ENCODE data around the gene NEK1. TPM values are rescaled to one million over a fixed set of nuclear protein-coding genes. Genes with fewer than 3 reads are reported as not detected.
A peak's percentile ranks its signal among the peaks of the same experiment; 100 is the strongest.

Gene NEK1
- total RNA-seq, 1 donor from 2014 or later = 13.5 TPM

DNA sequence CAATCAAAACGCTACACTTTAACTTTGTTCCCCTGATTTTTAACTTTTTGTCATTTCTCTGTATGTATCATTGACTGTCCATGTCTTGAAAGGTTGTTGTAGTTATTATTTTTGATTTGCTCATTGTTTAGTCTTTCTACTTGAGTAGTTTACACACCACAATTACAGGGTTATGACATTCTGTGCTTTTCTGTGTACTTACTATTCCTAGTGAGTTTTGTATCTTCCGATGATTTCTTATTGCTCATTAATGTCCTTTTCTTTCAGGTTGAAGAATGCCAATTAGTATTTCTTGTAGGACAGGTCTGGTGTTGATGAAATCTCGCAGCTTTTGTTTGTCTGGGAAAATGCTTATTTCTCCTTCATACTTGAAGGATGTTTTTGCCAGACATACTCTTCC, 252.4 kb downstream of the NEK1 start:
- intact Hi-C loops (cut with DNase I) = no loop called here
- ATAC-seq (ENCODE audit: poor library complexity) (no peak), DNase-seq (no peak)

DNA sequence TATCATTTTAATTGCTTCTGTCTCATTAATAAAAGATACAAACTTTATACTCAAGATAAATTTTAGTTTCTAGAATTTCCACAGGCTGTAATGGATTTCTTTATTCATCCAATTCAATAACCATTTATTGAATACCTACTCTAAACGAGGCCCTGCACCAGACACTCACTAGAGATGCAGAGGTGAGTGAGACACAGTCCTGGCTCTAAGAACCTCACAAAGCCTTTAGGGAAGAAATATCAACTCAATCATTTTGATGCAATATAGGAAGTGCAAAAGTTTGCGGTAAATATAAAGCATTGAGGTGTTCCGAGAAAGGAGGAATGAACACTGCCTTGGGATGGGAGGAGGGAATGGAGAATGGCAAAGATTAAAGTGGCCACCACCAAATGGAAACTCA, 260.0 kb downstream of the NEK1 start:
- intact Hi-C loops (cut with DNase I) = no loop called here
- DNase-seq (no peak), ATAC-seq (ENCODE audit: poor library complexity) (peak; percentile 23)

DNA sequence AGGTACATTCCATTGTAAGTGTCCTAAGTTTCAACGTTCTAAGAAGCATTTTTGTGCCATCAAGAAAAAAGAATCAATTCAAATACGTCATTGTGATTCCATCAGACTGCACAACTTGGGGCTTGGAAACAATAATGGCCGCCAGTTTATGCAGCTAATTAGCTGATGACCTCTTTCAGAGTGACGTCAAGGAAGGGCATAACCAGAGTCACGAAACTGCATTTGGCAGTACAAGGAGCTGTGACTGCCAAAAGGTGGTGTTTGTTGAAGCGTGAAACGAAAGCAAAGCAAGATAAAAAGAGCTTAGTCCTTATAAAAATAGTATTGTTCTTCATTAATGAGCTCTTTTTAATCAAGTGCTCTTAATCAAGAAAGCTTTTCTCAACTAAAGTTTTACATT, 260.5 kb downstream of the NEK1 start:
- no peak for DNase-seq
- ATAC-seq (ENCODE audit: poor library complexity) = peak; percentile 95
- intact Hi-C loops (cut with DNase I) = no loop called here

DNA sequence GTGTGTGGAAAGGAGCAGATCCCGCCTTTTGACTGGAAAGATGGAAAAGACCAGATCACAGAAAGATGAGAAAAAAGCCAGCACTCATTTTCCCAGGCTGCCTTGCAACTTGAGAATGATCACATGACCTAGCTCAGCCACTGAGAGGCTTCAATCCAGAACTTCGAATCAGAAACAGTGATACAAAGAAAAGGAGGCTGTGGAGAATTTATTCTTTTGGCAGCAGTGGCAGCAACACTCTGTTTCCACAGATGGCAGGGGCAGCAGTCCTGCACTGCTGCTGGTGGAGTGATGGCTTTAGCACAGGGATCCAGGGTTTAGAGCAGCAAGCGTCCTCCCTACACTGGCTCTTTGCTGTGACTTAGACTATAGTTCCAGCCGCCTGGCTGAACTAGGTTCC, 263.8 kb downstream of the NEK1 start:
- no peak for ATAC-seq (ENCODE audit: poor library complexity)
- no peak for DNase-seq
- intact Hi-C loops (cut with DNase I) = no loop called here

DNA sequence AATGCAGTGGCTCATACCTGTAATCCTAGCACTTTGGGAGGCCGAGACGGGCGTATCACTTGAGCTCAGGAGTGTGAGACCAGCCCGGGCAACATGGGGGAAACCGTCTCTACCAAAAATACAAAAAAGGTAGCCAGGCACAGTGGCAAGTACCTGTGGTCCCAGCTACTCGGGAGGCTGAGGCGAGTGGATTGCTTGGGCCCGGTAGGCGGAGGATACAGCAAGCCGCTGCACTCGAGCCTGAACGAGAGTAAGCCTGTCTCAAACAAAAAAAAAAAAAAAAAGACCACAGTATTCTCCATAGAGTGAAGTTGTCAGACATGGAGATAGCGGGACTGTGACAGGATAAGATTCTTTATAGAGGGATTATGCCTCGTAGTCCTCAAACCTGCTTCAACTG, 265.5 kb downstream of the NEK1 start:
- DNase-seq (no peak), ATAC-seq (ENCODE audit: poor library complexity) (no peak)
- intact Hi-C loops (cut with DNase I) = no loop called here

DNA sequence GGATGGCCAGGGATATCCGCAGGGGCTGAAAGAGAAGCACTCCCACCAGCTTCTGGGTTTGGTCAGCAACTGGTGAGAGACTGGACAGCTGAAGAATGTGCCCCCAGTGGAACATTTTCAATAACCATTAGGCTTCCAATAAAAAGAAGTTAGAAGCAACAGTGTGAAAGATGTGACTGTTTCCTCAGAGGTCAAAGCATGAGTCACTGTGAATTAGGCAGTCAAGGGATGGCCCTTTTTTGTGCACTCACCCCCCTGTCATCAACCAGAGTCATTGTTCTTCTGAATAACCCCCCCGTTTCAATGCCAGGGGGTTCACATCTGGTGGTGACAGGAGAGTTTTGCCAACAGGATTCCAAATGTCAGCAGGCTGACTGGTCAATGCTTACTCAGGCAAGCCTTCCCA, 267.1 kb downstream of the NEK1 start:
- ATAC-seq (ENCODE audit: poor library complexity) (no peak), DNase-seq (no peak)
- intact Hi-C loops (cut with DNase I) = no loop called here

Other genes starting within 250 kb of the NEK1 start
- 62.0 TPM for gene CLCN3, start 8.0 kb upstream of the NEK1 start, total RNA-seq
- gene HPF1, start 145.4 kb upstream of the NEK1 start, total RNA-seq = 18.0 TPM